Lower leg skin (tissue), 3 donors: ENCODE measurements around the gene KANK4.

Source experiments
- POLR2A ChIP-seq, 2 donors: fragments of 450-650 bp; IDR thresholded peaks; one replicate each; pipeline ENCODE4 v1.6.1; 2016 to 2017; ENCODE audit warnings: antibody characterized with exemption in 2 of 2, mild to moderate bottlenecking in 1 of 2, moderate library complexity in 1 of 2
- TF ChIP-seq, protein P1 (sequence below), 3 donors: fragments of 450-650 bp; IDR thresholded peaks; one replicate each; pipeline ENCODE4 v1.5.1; 2016; ENCODE audit warnings: antibody characterized with exemption in 3 of 3, mild to moderate bottlenecking in 3 of 3, moderate library complexity in 2 of 3

- no peak for TF ChIP-seq POLR2A (IDR thresholded peaks at IDR 0.05)
- TF ChIP-seq, protein P1, sequence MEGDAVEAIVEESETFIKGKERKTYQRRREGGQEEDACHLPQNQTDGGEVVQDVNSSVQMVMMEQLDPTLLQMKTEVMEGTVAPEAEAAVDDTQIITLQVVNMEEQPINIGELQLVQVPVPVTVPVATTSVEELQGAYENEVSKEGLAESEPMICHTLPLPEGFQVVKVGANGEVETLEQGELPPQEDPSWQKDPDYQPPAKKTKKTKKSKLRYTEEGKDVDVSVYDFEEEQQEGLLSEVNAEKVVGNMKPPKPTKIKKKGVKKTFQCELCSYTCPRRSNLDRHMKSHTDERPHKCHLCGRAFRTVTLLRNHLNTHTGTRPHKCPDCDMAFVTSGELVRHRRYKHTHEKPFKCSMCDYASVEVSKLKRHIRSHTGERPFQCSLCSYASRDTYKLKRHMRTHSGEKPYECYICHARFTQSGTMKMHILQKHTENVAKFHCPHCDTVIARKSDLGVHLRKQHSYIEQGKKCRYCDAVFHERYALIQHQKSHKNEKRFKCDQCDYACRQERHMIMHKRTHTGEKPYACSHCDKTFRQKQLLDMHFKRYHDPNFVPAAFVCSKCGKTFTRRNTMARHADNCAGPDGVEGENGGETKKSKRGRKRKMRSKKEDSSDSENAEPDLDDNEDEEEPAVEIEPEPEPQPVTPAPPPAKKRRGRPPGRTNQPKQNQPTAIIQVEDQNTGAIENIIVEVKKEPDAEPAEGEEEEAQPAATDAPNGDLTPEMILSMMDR (IDR thresholded peaks at IDR 0.05): no peak
These were observed 14.2 kb upstream of the KANK4 start for GRCh38 chr1:62333441-62333840.
